ENCODE measurements around the gene NRBP1.

- no peak for TF ChIP-seq CTCF (IDR thresholded peaks at IDR 0.05; ENCODE audit: low read length)
- no peak for TF ChIP-seq EZH2 (IDR thresholded peaks at IDR 0.05; ENCODE audit: borderline replicate concordance, low read length)
Measured at GRCh38 chr2:27441226-27441926, 12.9 kb downstream of the NRBP1 start.

Data from OCI-LY1 (cell line).